GM23338 (cell line): ENCODE data around the gene RNF182. TPM values are rescaled to one million over a fixed set of nuclear protein-coding genes. Genes with fewer than 3 reads are reported as not detected.

ENCODE experiments used
- ATAC-seq: fragments of 200-7000 bp; cut with Tn5 transposase; 3 replicates; pipeline ENCODE4 v1.9.1; 2020
- DNase-seq: peaks from one replicate; pipeline ENCODE4 v3.0.0-alpha.2; 2015; ENCODE audit warnings: low spot score
- H2AFZ ChIP-seq: fragments of 200-600 bp; sonication (generic); 2 replicates; pipeline ENCODE4 v1.8.0; 2016; ENCODE audit warnings: antibody characterized with exemption, mild to moderate bottlenecking, moderate library complexity
- H3F3A ChIP-seq: fragments of 200-600 bp; sonication (generic); replicated peaks from 2 replicates; pipeline ENCODE4 v1.8.0; 2017; ENCODE audit warnings: antibody characterized with exemption, mixed run types, low read depth
- H3K27ac ChIP-seq: fragments of 200-600 bp; sonication (generic); 2 replicates; pipeline ENCODE4 v1.6.1; 2016; ENCODE audit warnings: low read depth
- H3K27me3 ChIP-seq: fragments of 200-600 bp; sonication (generic); 2 replicates; pipeline ENCODE4 v1.8.0; 2016; ENCODE audit warnings: mild to moderate bottlenecking, mixed run types, moderate library complexity; ENCODE audit not compliant: insufficient read depth
- H3K36me3 ChIP-seq: fragments of 200-600 bp; sonication (generic); 2 replicates; pipeline ENCODE4 v1.8.0; 2016; ENCODE audit warnings: mild to moderate bottlenecking; ENCODE audit not compliant: insufficient read depth
- H3K4me1 ChIP-seq: fragments of 200-600 bp; sonication (generic); 2 replicates; pipeline ENCODE4 v1.8.0; 2016; ENCODE audit warnings: mild to moderate bottlenecking, moderate library complexity; ENCODE audit not compliant: insufficient read depth
- H3K4me2 ChIP-seq: fragments of 200-600 bp; sonication (generic); 2 replicates; pipeline ENCODE4 v1.7.1; 2017; ENCODE audit warnings: mixed run types
- H3K4me3 ChIP-seq: fragments of 200-600 bp; sonication (generic); 2 replicates; pipeline ENCODE4 v1.6.1; 2016; ENCODE audit warnings: mixed run types
- H3K79me2 ChIP-seq: fragments of 200-600 bp; sonication (generic); replicated peaks from 2 replicates; pipeline ENCODE4 v1.8.0; 2017; ENCODE audit warnings: mild to moderate bottlenecking; ENCODE audit not compliant: insufficient read depth
- H3K9me2 ChIP-seq: fragments of 200-600 bp; sonication (generic); 2 replicates; pipeline ENCODE4 v1.8.0; 2017; ENCODE audit not compliant: insufficient read depth
- H4K20me1 ChIP-seq: fragments of 200-600 bp; sonication (generic); replicated peaks from 2 replicates; pipeline ENCODE4 v1.8.0; 2017; ENCODE audit warnings: mild to moderate bottlenecking; ENCODE audit not compliant: insufficient read depth
- H3K27ac Mint-ChIP-seq: 2 replicates; pipeline ENCODE4 v1.8.0; 2020; ENCODE audit warnings: inconsistent platforms, mild to moderate bottlenecking, moderate library complexity, mixed read lengths
- H3K27me3 Mint-ChIP-seq: 3 replicates; pipeline ENCODE4 v1.8.0; 2022; ENCODE audit warnings: low read depth, mild to moderate bottlenecking, moderate library complexity, mixed read lengths, inconsistent platforms; ENCODE audit not compliant: insufficient read depth, poor library complexity
- H3K36me3 Mint-ChIP-seq: 3 replicates; pipeline ENCODE4 v1.8.0; 2021; ENCODE audit warnings: low read depth, mild to moderate bottlenecking, inconsistent platforms, moderate library complexity, mixed read lengths
- H3K4me1 Mint-ChIP-seq: 3 replicates; pipeline ENCODE4 v1.8.0; 2020; ENCODE audit warnings: mild to moderate bottlenecking, inconsistent platforms, mixed read lengths
- H3K4me3 Mint-ChIP-seq: 3 replicates; pipeline ENCODE4 v1.8.0; 2021; ENCODE audit warnings: moderate library complexity, mild to moderate bottlenecking, inconsistent platforms, mixed read lengths
- H3K9me3 Mint-ChIP-seq: 3 replicates; pipeline ENCODE4 v1.8.0; 2020; ENCODE audit warnings: moderate library complexity, mild to moderate bottlenecking, inconsistent platforms, mixed read lengths
- CREB1 ChIP-seq: fragments of 250-450 bp; sonication (Bioruptor Pico); IDR thresholded peaks from 2 replicates; pipeline ENCODE4 v1.5.0; 2020; ENCODE audit warnings: low read depth, mild to moderate bottlenecking, moderate library complexity
- CTCF ChIP-seq, 2 experiments: fragments of 200-600 bp in 1 of 2; sonication (generic) in 1 of 2; conservative IDR thresholded peaks; 2 replicates each; pipeline versions ENCODE4 v1.5.1 to v1.6.1; 2016 to 2017; ENCODE audit warnings: antibody characterized with exemption in 2 of 2, low read depth in 2 of 2, mild to moderate bottlenecking in 2 of 2, moderate library complexity in 1 of 2
- ETS1 ChIP-seq: IDR thresholded peaks from 2 replicates; pipeline ENCODE4 v1.6.1; 2016; ENCODE audit warnings: antibody characterized with exemption
- EZH2 ChIP-seq: fragments of 200-600 bp; sonication (generic); IDR thresholded peaks from one replicate; pipeline ENCODE4 v1.8.0; 2017; ENCODE audit warnings: antibody characterized with exemption, mild to moderate bottlenecking, low read depth; ENCODE audit not compliant: unreplicated experiment
- EZH2phosphoT487 ChIP-seq: fragments of 200-600 bp; sonication (generic); IDR thresholded peaks from one replicate; pipeline ENCODE4 v1.8.1; 2018; ENCODE audit warnings: antibody characterized with exemption; ENCODE audit not compliant: unreplicated experiment
- NANOG ChIP-seq: IDR thresholded peaks from 2 replicates; pipeline ENCODE4 v1.6.1; 2016; ENCODE audit warnings: antibody characterized with exemption, borderline replicate concordance
- POLR2AphosphoS5 ChIP-seq: IDR thresholded peaks from 2 replicates; pipeline ENCODE4 v1.6.1; 2016; ENCODE audit warnings: antibody characterized with exemption, low read depth
- REST ChIP-seq: IDR thresholded peaks from one replicate; pipeline ENCODE4 v1.6.1; 2018; ENCODE audit warnings: antibody characterized with exemption; ENCODE audit not compliant: unreplicated experiment
- STAT1 ChIP-seq: IDR thresholded peaks from one replicate; pipeline ENCODE4 v1.6.1; 2016; ENCODE audit warnings: antibody characterized with exemption; ENCODE audit not compliant: unreplicated experiment
- ZNF114 ChIP-seq: fragments of 250-450 bp; sonication (Bioruptor Pico); IDR thresholded peaks from 2 replicates; pipeline ENCODE4 v1.5.0; 2020; ENCODE audit warnings: mild to moderate bottlenecking, moderate library complexity
- ZNF331 ChIP-seq: fragments of 250-450 bp; sonication (Bioruptor Pico); IDR thresholded peaks from 2 replicates; pipeline ENCODE4 v1.5.0; 2020; ENCODE audit warnings: low read depth, mild to moderate bottlenecking, moderate library complexity
- ZNF462 ChIP-seq: fragments of 250-450 bp; sonication (Bioruptor Pico); IDR thresholded peaks from 2 replicates; pipeline ENCODE4 v1.5.0; 2020; ENCODE audit warnings: mild to moderate bottlenecking, moderate library complexity
- polyA plus RNA-seq: library from polyadenylated mRNA; unstranded; fragments of >200 nt; fragmentation: Nextera tagmentation; extraction: Ambion mirVana; gene quantifications from 2 replicates; pipeline ENCODE4 v1.2.1, GENCODE V29; 2016
- total RNA-seq: library from RNA; depleted of rRNA; stranded (reverse); fragments of >200 nt; shearing (Covaris generic); gene quantifications from 2 replicates; pipeline ENCODE4 v1.2.3, GENCODE V29; 2014

RNF182 gene
- total and polyA plus RNA-seq, 2 experiments from 2014 or later, result 3.2 to 9.8 TPM

GRCh38 chr6:13922750-13923149, 2.0 kb upstream of the RNF182 start:
- no peak for ATAC-seq
- Mint-ChIP-seq H3K36me3 (no peaks in the 10 kb centered on the region), H3K27ac (no peak overlapping the region), H3K4me3 (no peak overlapping the region), H3K27me3 (peaks cover 29% of the 10 kb centered on the region), H3K9me3 (no peaks in the 10 kb centered on the region; the same call in 1 of the 3 replicates), H3K4me1 (peaks cover 23% of the 10 kb centered on the region)
- H3K9me2 ChIP-seq, result no peaks in the 10 kb centered on the region; the same call in 1 of the 2 replicates
- H2AFZ ChIP-seq, result no peak overlapping the region
- no peak overlapping the region for H3K4me3 ChIP-seq
- peaks cover 3% of the 10 kb centered on the region; the same call in 1 of the 2 replicates for H3F3A ChIP-seq
- no peaks in the 10 kb centered on the region for H3K36me3 ChIP-seq
- H3K4me2 ChIP-seq, result no peak overlapping the region
- TF ChIP-seq EZH2phosphoT487 (no peak), REST (no peak), CTCF (conservative IDR thresholded peaks at IDR 0.05; ENCODE audit: low read depth in 2 of 2) (no peak), CREB1 (no peak), EZH2 (no peak), NANOG (no peak), ZNF331 (no peak), ZNF462 (CRISPR knock-in tag) (no peak), STAT1 (no peak), ETS1 (no peak), POLR2AphosphoS5 (no peak), ZNF114 (CRISPR knock-in tag) (no peak)
- H3K79me2 ChIP-seq, result no peaks in the 10 kb centered on the region
- H3K27me3 ChIP-seq, result peaks cover 37% of the 10 kb centered on the region
- no peaks in the 10 kb centered on the region for H4K20me1 ChIP-seq
- no peak for DNase-seq
- H3K27ac ChIP-seq, result no peak overlapping the region
- peaks cover 18% of the 10 kb centered on the region for H3K4me1 ChIP-seq
